SK-N-SH treated with all-trans-retinoic acid at 6 μM for 48 hours (cell line): ENCODE measurements around the gene GLT6D1.
"Not testable (repeated sequence)": the region's sequence is repeated elsewhere in the genome, so short reads cannot be mapped to it uniquely, and the experiment has no call there.

Experiments used
- ATAC-seq: fragments of 200-7000 bp; cut with Tn5 transposase; 3 replicates; pipeline ENCODE4 v1.9.1; 2020; ENCODE audit warnings: mild to moderate bottlenecking, moderate library complexity
- BACH2 ChIP-seq: fragments of 250-450 bp; sonication (Bioruptor Pico); IDR thresholded peaks from 2 replicates; pipeline ENCODE4 v1.9.0; 2021; ENCODE audit warnings: mild to moderate bottlenecking, borderline replicate concordance
- CREB5 ChIP-seq: fragments of 250-450 bp; sonication (Bioruptor Pico); IDR thresholded peaks from 2 replicates; pipeline ENCODE4 v1.5.1; 2020; ENCODE audit warnings: low read depth, mild to moderate bottlenecking, moderate library complexity
- CSRNP3 ChIP-seq: fragments of 250-450 bp; sonication (Bioruptor Pico); IDR thresholded peaks from 2 replicates; pipeline ENCODE4 v1.5.1; 2021; ENCODE audit warnings: mild to moderate bottlenecking, moderate library complexity
- ISL1 ChIP-seq: fragments of 250-450 bp; sonication (Bioruptor Pico); IDR thresholded peaks from 2 replicates; pipeline ENCODE4 v2.1.2; 2022; ENCODE audit warnings: mild to moderate bottlenecking, moderate library complexity
- OSR1 ChIP-seq: fragments of 250-450 bp; sonication (Bioruptor Pico); IDR thresholded peaks from 2 replicates; pipeline ENCODE4 v1.8.0; 2022; ENCODE audit warnings: moderate library complexity, mild to moderate bottlenecking, inconsistent platforms
- POU6F1 ChIP-seq: fragments of 250-450 bp; sonication (Bioruptor Pico); IDR thresholded peaks from 2 replicates; pipeline ENCODE4 v1.8.0; 2021; ENCODE audit warnings: low read depth, mild to moderate bottlenecking, moderate library complexity, borderline replicate concordance
- RARB ChIP-seq: fragments of 250-450 bp; sonication (Bioruptor Pico); IDR thresholded peaks from 2 replicates; pipeline ENCODE4 v1.8.0; 2021; ENCODE audit warnings: mild to moderate bottlenecking, moderate library complexity
- TCF4 ChIP-seq: fragments of 250-450 bp; sonication (Bioruptor Pico); IDR thresholded peaks from 2 replicates; pipeline ENCODE4 v1.8.0; 2021; ENCODE audit warnings: mild to moderate bottlenecking, moderate library complexity, borderline replicate concordance
- TOX ChIP-seq: fragments of 250-450 bp; sonication (Bioruptor Pico); IDR thresholded peaks from 2 replicates; pipeline ENCODE4 v1.8.0; 2021; ENCODE audit warnings: mild to moderate bottlenecking, moderate library complexity, borderline replicate concordance
- TSHZ2 ChIP-seq: fragments of 250-450 bp; sonication (Bioruptor Pico); IDR thresholded peaks from 2 replicates; pipeline ENCODE4 v1.5.0; 2020; ENCODE audit warnings: mild to moderate bottlenecking, moderate library complexity
- ZNF565 ChIP-seq: fragments of 450-650 bp; formaldehyde crosslinking; conservative IDR thresholded peaks from 2 replicates; pipeline ENCODE4 v1.5.0; 2020; ENCODE audit warnings: low read depth, mild to moderate bottlenecking, moderate library complexity
- ZNF70 ChIP-seq: fragments of 450-650 bp; formaldehyde crosslinking; IDR thresholded peaks from 2 replicates; pipeline ENCODE4 v1.5.0; 2020; ENCODE audit warnings: mild to moderate bottlenecking, moderate library complexity

GLT6D1 gene

GRCh38 chr9:135670721-135671590, 31.6 kb upstream of the GLT6D1 start (continued):
- TF ChIP-seq TSHZ2 (CRISPR knock-in tag) (no peak), ZNF565 (CRISPR knock-in tag) (no peak), OSR1 (CRISPR knock-in tag) (no peak), RARB (no peak)

- TF ChIP-seq ISL1 (CRISPR knock-in tag) (no peak), CREB5 (no peak), TSHZ2 (CRISPR knock-in tag) (no peak), TOX (CRISPR knock-in tag) (no peak), BACH2 (CRISPR knock-in tag) (no peak), POU6F1 (CRISPR knock-in tag) (no peak), TCF4 (CRISPR knock-in tag) (no peak), CSRNP3 (no peak)
- no peak for ATAC-seq
Observed at GRCh38 chr9:135669616-135670285, 30.4 kb upstream of the GLT6D1 start.

GRCh38 chr9:135669018-135669417, 29.7 kb upstream of the GLT6D1 start:
- not testable (repeated sequence) for ATAC-seq

GRCh38 chr9:135667463-135668001, 28.2 kb upstream of the GLT6D1 start:
- TF ChIP-seq ZNF70 (CRISPR knock-in tag) = no peak
- TF ChIP-seq ZNF565 (CRISPR knock-in tag) = no peak
- ATAC-seq = no peak
